ENCODE data around the gene ANKRD33B. TPM values are rescaled to one million over a fixed set of nuclear protein-coding genes. Genes with fewer than 3 reads are reported as not detected.
A peak's percentile ranks its signal among the peaks of the same experiment; 100 is the strongest.
"Not testable (repeated sequence)": the region's sequence is repeated elsewhere in the genome, so short reads cannot be mapped to it uniquely, and the experiment has no call there.

ANKRD33B gene
- total RNA-seq, 2 donors from 2014 or later = 0.61 to 1.8 TPM

- ATAC-seq; DNase-seq; intact Hi-C loops (cut with DNase I, micrococcal nuclease): not testable (repeated sequence)
These were observed 74.9 kb downstream of the ANKRD33B start for GRCh38 chr5:10638723-10639122.

- intact Hi-C loops (cut with DNase I, micrococcal nuclease) = no loop called here
- DNase-seq (no peak), ATAC-seq (no peak)
These were observed 76.0 kb downstream of the ANKRD33B start for GRCh38 chr5:10639846-10640368.

- DNase-seq = no peak
These were observed 78.5 kb downstream of the ANKRD33B start for GRCh38 chr5:10642367-10642766.

GRCh38 chr5:10644192-10644591, 80.3 kb downstream of the ANKRD33B start:
- ATAC-seq = no peak

More at GRCh38 chr5:10642367-10642766, 78.5 kb downstream of the ANKRD33B start:
- no peak for ATAC-seq
- intact Hi-C loops (cut with DNase I, micrococcal nuclease) = no loop called here

GRCh38 chr5:10645146-10645545, 81.3 kb downstream of the ANKRD33B start:
- ATAC-seq = no peak

More at GRCh38 chr5:10644192-10644591, 80.3 kb downstream of the ANKRD33B start:
- intact Hi-C loops (cut with DNase I, micrococcal nuclease) = no loop called here
- DNase-seq = no peak

GRCh38 chr5:10645671-10646070, 81.8 kb downstream of the ANKRD33B start:
- DNase-seq = no peak
- intact Hi-C loops (cut with DNase I, micrococcal nuclease) = no loop called here
- ATAC-seq = no peak

More at GRCh38 chr5:10645146-10645545, 81.3 kb downstream of the ANKRD33B start:
- intact Hi-C loops (cut with DNase I, micrococcal nuclease) = no loop called here
- no peak for DNase-seq

GRCh38 chr5:10647640-10648039, 83.8 kb downstream of the ANKRD33B start:
- DNase-seq (no peak), ATAC-seq (no peak)
- intact Hi-C loops (cut with DNase I, micrococcal nuclease) = no loop called here

GRCh38 chr5:10648806-10649665, 85.2 kb downstream of the ANKRD33B start:
- DNase-seq (no peak), ATAC-seq (no peak)
- intact Hi-C loops (cut with DNase I, micrococcal nuclease) = no loop called here

GRCh38 chr5:10649666-10650380, 86.0 kb downstream of the ANKRD33B start:
- DNase-seq (no peak), ATAC-seq (no peak)
- intact Hi-C loops (cut with DNase I, micrococcal nuclease) = no loop called here

GRCh38 chr5:10652151-10652550, 88.3 kb downstream of the ANKRD33B start:
- ATAC-seq (no peak), DNase-seq (no peak)
- intact Hi-C loops (cut with DNase I, micrococcal nuclease) = no loop called here

- ATAC-seq = no peak
- intact Hi-C loops (cut with DNase I, micrococcal nuclease) = no loop called here
- no peak for DNase-seq
These were observed 88.7 kb downstream of the ANKRD33B start for GRCh38 chr5:10652606-10653005.

- DNase-seq = peak in 1 of 2 donors; percentile 37
- no peak for ATAC-seq
- intact Hi-C loops (cut with DNase I, micrococcal nuclease) = no loop called here
These were observed 89.2 kb downstream of the ANKRD33B start for GRCh38 chr5:10653043-10653442.

GRCh38 chr5:10653751-10654400, 90.0 kb downstream of the ANKRD33B start:
- intact Hi-C loops (cut with DNase I, micrococcal nuclease) = no loop called here
- ATAC-seq (no peak), DNase-seq (no peak)

GRCh38 chr5:10654566-10654965, 90.7 kb downstream of the ANKRD33B start:
- intact Hi-C loops (cut with DNase I, micrococcal nuclease) = no loop called here
- no peak for DNase-seq

GRCh38 chr5:10655161-10655971, 91.5 kb downstream of the ANKRD33B start:
- no peak for DNase-seq
- ATAC-seq = no peak
- intact Hi-C loops (cut with DNase I, micrococcal nuclease) = no loop called here

More at GRCh38 chr5:10654566-10654965, 90.7 kb downstream of the ANKRD33B start:
- no peak for ATAC-seq

GRCh38 chr5:10655972-10656830, 92.3 kb downstream of the ANKRD33B start:
- ATAC-seq (no peak), DNase-seq (no peak)
- intact Hi-C loops (cut with DNase I, micrococcal nuclease) = no loop called here

GRCh38 chr5:10658265-10658664, 94.4 kb downstream of the ANKRD33B start:
- intact Hi-C loops (cut with DNase I, micrococcal nuclease) = no loop called here
- no peak for ATAC-seq
- no peak for DNase-seq
